Muscle layer of colon (tissue), 2 donors: Measurements from ENCODE around the gene PPP6R2.

Experiments
- H3K27ac ChIP-seq: one replicate; pipeline ENCODE4 v1.7.0; 2013; ENCODE audit warnings: low read depth, mild to moderate bottlenecking, low read length, moderate library complexity
- H3K27me3 ChIP-seq, 2 donors: one replicate each; pipeline ENCODE4 v1.7.0; 2013; ENCODE audit warnings: low read length in 2 of 2, mild to moderate bottlenecking in 2 of 2; ENCODE audit not compliant: insufficient read depth in 2 of 2, control insufficient read depth in 1 of 2
- H3K36me3 ChIP-seq: one replicate; pipeline ENCODE4 v1.7.0; 2013; ENCODE audit warnings: mild to moderate bottlenecking, low read length; ENCODE audit not compliant: insufficient read depth
- H3K4me1 ChIP-seq: one replicate; pipeline ENCODE4 v1.7.0; 2013; ENCODE audit warnings: mild to moderate bottlenecking, low read length; ENCODE audit not compliant: insufficient read depth
- H3K4me3 ChIP-seq, 2 donors: one replicate each; pipeline ENCODE4 v1.7.0; 2013; ENCODE audit warnings: low read length in 2 of 2, low read depth in 1 of 2, mild to moderate bottlenecking in 1 of 2, moderate library complexity in 1 of 2
- H3K9ac ChIP-seq: one replicate; pipeline ENCODE4 v1.7.0; 2013; ENCODE audit warnings: low read length
- H3K9me3 ChIP-seq: one replicate; pipeline ENCODE4 v1.7.0; 2013; ENCODE audit warnings: mild to moderate bottlenecking, low read length
- donor health status: abdominal sarcoma.
- donor health status: Adenocarcinoma of cecum.

PPP6R2 gene

DNA sequence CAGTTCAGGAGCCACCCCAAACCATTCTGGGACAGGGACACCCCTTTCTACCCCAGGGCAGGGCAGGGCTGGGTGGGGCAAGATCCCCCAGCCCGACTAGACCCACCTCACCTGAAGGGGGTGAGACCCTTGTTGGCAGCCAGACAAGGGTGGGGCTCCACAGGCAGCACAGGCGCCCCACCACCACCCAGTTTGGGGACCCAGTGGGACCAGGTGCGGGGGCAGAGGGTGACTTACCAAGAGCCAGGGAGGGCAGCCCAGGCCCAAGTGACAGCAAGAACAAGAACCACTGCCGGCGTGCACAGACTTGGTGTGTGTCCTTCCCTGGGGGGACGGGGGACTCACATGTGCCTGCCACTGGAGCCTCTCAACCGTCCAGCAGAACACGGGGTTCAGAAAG, 140.4 kb downstream of the PPP6R2 start:
- no peaks in the 10 kb centered on the region for H3K9me3 ChIP-seq
- peaks cover 11 to 47% of the 10 kb centered on the region in 2 donors for H3K27me3 ChIP-seq
- H3K27ac ChIP-seq: no peak overlapping the region
- no peak overlapping the region for H3K4me3 ChIP-seq
- no peak overlapping the region for H3K9ac ChIP-seq
- no peaks in the 10 kb centered on the region for H3K4me1 ChIP-seq
- H3K36me3 ChIP-seq: no peaks in the 10 kb centered on the region

GRCh38 chr22:50483977-50484853, 141.1 kb downstream of the PPP6R2 start:
- no peaks in the 10 kb centered on the region for H3K4me1 ChIP-seq
- H3K36me3 ChIP-seq: no peaks in the 10 kb centered on the region
- peaks cover 11 to 47% of the 10 kb centered on the region in 2 donors for H3K27me3 ChIP-seq
- no peak overlapping the region for H3K9ac ChIP-seq
- H3K9me3 ChIP-seq: no peaks in the 10 kb centered on the region
- no peak overlapping the region for H3K27ac ChIP-seq
- no peak overlapping the region for H3K4me3 ChIP-seq

DNA sequence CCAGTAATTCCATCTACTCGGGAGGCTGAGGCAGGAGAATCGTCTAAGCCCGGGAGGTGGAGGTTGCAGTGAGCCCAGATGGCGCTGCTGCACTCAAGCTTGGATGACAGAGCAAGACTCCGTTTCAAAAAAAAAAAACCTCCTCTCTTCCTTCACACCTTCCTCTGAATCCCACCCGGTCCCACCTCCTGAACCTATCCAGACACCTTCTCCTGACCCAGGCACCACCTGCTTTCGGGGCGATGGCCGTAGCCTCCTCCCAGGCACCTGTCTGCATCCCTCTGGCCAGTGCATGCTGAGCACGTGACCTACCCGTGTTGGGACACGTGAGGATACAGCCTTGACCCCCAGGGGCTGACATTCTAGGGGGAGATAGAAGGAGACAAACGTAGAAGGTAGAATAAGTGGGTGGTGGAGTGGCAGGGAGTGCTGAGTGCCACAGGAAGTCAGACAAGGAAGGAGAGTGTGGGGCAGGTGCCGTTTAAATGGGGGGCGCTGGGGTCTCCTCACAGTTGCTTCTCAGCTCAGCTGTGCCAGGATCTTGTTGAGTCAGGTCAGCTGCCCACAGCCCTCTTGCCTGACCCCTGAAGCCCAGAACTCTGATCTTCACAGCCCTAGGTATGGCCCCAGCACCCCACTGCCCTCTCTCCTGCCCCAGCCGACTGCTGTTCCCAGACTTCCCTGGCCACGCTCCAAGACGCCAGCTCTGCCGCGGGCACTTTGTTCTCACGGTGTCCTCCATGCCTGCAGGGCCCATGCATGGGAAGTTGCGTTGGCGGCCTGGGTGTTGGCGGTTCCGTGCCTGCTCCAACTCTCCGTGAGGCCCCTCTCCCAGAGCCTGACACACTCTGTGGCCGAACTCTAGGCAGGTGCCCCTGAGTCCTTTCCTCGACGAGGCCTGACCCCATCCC, 142.3 kb downstream of the PPP6R2 start:
- Histone ChIP-seq H3K4me1 (no peaks in the 10 kb centered on the region), H3K4me3 (no peak overlapping the region), H3K9ac (no peak overlapping the region), H3K27ac (no peak overlapping the region), H3K36me3 (no peaks in the 10 kb centered on the region), H3K9me3 (no peaks in the 10 kb centered on the region), H3K27me3 (peaks cover 2 to 38% of the 10 kb centered on the region in 2 donors)

- Histone ChIP-seq H3K27ac (no peak within 1 kb of the TSS), H3K4me3 (no peak within 1 kb of the TSS), H3K9me3 (no peaks in the 10 kb centered on the region), H3K36me3 (no peaks in the 10 kb centered on the region), H3K4me1 (no peaks in the 10 kb centered on the region), H3K9ac (no peak within 1 kb of the TSS), H3K27me3 (peaks cover 0 to 27% of the 10 kb centered on the region in 2 donors)
Observed at GRCh38 chr22:50486561-50487289, 143.6 kb downstream of the PPP6R2 start, which contains the start of gene MIOX. Gene MIOX, plus strand, starts transcription at chr22:50486859. Its CDS starts 39 bp downstream, at chr22:50486898.

DNA sequence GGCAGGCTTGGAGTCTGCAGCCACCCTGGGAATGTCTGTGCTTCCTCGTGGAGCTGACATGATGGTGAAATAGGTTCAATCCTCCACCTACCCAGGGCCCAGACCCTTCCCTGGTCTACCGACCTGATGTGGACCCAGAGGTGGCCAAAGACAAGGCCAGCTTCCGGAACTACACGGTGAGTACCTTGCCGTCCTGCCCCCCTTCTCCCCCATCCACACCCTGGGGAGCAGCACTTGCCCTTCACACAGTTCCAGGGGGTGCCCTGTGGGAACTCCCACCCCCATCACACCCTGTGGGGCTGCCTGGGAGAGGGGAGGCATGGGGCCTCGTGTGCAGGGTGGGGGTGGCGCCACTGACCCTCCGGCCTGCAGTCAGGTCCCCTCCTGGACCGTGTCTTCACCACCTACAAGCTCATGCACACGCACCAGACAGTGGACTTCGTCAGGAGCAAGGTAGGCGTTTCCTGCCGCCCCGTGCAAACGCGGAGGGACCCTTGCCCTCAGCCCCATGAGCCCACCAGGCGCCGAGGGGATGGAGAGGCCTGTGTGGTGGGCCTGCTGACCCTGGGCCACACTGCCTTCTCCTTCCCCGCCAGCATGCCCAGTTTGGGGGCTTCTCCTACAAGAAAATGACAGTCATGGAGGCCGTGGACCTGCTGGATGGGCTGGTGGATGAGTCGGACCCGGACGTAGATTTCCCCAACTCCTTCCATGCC, 144.3 kb downstream of the PPP6R2 start:
- no peak overlapping the region for H3K9ac ChIP-seq
- no peaks in the 10 kb centered on the region for H3K9me3 ChIP-seq
- peaks cover 0 to 19% of the 10 kb centered on the region in 2 donors for H3K27me3 ChIP-seq
- H3K36me3 ChIP-seq: no peaks in the 10 kb centered on the region
- no peak overlapping the region for H3K27ac ChIP-seq
- no peaks in the 10 kb centered on the region for H3K4me1 ChIP-seq
- no peak overlapping the region for H3K4me3 ChIP-seq

DNA sequence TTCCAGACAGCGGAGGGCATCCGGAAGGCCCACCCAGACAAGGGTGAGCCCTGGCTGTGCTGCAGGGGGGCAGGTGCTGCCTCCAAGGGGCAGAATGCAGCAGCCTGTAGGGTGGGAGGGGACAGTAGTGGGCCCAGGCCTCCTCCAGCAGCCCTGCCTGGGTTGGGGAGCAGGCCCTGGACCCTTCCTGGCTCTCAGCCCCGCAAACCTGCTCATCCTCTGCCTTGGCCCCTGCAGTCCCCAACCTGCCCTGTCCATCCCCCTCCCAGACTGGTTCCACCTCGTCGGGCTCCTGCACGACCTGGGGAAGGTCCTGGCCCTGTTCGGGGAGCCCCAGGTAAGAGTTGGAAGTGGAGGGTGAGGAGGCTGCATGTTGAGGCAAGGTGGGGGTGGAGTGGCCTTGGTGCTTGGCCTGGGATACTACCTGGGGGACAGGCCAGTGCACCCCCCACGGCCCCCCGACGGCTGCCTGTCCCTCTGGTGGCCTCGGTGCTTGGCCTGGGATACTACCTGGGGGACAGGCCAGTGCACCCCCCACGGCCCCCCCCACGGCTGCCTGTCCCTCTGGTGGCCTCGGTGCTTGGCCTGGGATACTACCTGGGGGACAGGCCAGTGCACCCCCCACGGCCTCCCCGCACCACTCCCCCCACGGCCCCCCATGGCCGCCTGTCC, 145.0 kb downstream of the PPP6R2 start:
- Histone ChIP-seq H3K9ac (no peak overlapping the region), H3K9me3 (no peaks in the 10 kb centered on the region), H3K27me3 (peaks cover 0 to 12% of the 10 kb centered on the region in 2 donors), H3K36me3 (no peaks in the 10 kb centered on the region), H3K4me3 (no peak overlapping the region), H3K4me1 (no peaks in the 10 kb centered on the region), H3K27ac (no peak overlapping the region)

- Histone ChIP-seq H3K4me1 (no peaks in the 10 kb centered on the region), H3K27ac (no peak overlapping the region), H3K27me3 (peaks cover 0 to 5% of the 10 kb centered on the region in 2 donors), H3K9ac (no peak overlapping the region), H3K4me3 (no peak overlapping the region), H3K9me3 (no peaks in the 10 kb centered on the region), H3K36me3 (no peaks in the 10 kb centered on the region)
Observed at GRCh38 chr22:50488886-50489285, 145.8 kb downstream of the PPP6R2 start.

DNA sequence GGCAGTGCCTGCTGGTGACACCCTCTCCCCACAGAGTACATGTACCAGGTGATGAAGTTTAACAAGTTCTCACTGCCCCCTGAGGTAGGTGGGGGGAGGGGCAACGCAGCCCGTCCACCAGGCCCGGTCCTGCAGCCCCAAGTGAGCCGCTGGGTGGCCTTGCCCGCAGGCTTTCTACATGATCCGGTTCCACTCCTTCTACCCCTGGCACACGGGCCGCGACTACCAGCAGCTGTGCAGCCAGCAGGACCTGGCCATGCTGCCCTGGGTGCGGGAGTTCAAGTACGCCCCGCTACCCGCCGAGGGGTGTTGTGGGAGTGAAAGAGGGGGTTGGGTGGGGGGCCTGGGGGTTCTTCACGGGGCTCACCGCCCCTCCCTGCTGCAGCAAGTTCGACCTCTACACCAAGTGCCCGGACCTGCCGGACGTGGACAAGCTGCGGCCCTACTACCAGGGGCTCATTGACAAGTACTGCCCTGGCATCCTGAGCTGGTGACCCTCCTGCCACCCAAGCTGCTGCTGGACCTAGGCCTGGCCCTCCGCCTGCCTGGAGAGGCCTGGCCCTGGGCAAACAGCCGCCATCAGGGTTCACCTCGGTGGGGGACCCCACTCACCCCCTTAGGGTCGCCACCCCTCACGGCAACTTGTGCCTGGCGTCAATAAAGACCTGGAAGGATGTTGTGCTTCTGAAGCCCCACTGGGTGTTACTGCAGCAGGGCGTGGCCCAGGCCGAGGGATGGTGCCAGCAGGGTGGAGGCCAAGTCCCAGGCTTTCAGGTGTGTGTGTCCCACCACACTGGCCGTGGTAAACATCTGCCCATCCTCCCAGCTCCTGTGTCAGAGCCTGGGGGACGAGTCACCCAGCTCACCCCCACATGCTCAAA, 146.5 kb downstream of the PPP6R2 start:
- H3K4me1 ChIP-seq: no peaks in the 10 kb centered on the region
- no peak overlapping the region for H3K4me3 ChIP-seq
- H3K27ac ChIP-seq: no peak overlapping the region
- no peaks in the 10 kb centered on the region for H3K9me3 ChIP-seq
- H3K27me3 ChIP-seq: no peaks in the 10 kb centered on the region
- no peaks in the 10 kb centered on the region for H3K36me3 ChIP-seq
- no peak overlapping the region for H3K9ac ChIP-seq

GRCh38 chr22:50490531-50491308, 147.6 kb downstream of the PPP6R2 start:
- Histone ChIP-seq H3K4me1 (no peaks in the 10 kb centered on the region), H3K9ac (no peak overlapping the region), H3K4me3 (no peak overlapping the region), H3K36me3 (no peaks in the 10 kb centered on the region), H3K9me3 (no peaks in the 10 kb centered on the region), H3K27me3 (no peaks in the 10 kb centered on the region), H3K27ac (no peak overlapping the region)
